Right ventricle myocardium superior (tissue), 1 donor: Measurements from ENCODE around the gene GRID1. TPM values are rescaled to one million over a fixed set of nuclear protein-coding genes. Genes with fewer than 3 reads are reported as not detected.
A peak's percentile ranks its signal among the peaks of the same experiment; 100 is the strongest.

Experiments
- ATAC-seq: fragments of 200-7000 bp; cut with Tn5 transposase; one replicate; pipeline ENCODE4 v1.9.1; 2020; ENCODE audit warnings: mild to moderate bottlenecking; ENCODE audit not compliant: poor library complexity
- DNase-seq: peaks from one replicate; pipeline ENCODE4 v3.0.0-alpha.2; 2020
- intact Hi-C: fragments of 100-400 bp; cut with DNase I; formaldehyde crosslinking; loops from one replicate; pipeline ENCODE4 v1.11.2; 2022
- total RNA-seq: library from RNA; stranded (reverse); fragmentation: NEBNext Ultra II Directional; extraction: Animal tissue kit (Norgen Biotek cat#: 25700); gene quantifications from one replicate; pipeline ENCODE4 v1.2.1, GENCODE V29; 2021
- donor health status: DM: no; HTN: yes; CAD: no; lungs with severe emphysema.

GRID1 gene
- total RNA-seq, 1 donor from 2014 or later = 1.1 TPM

GRCh38 chr10:86066696-86067095, 299.9 kb downstream of the GRID1 start:
- ATAC-seq (no peak), DNase-seq (no peak)
- intact Hi-C loops = no loop called here

- intact Hi-C loops = no loop called here
- no peak for DNase-seq
- no peak for ATAC-seq
Measured at GRCh38 chr10:86065711-86066251, 300.8 kb downstream of the GRID1 start.

- ATAC-seq = no peak
- DNase-seq = no peak
Measured at GRCh38 chr10:86064931-86065662, 301.5 kb downstream of the GRID1 start.

GRCh38 chr10:86064219-86064618, 302.4 kb downstream of the GRID1 start:
- intact Hi-C loops = no loop called here
- ATAC-seq (no peak), DNase-seq (no peak)

More at GRCh38 chr10:86064931-86065662, 301.5 kb downstream of the GRID1 start:
- intact Hi-C loops = no loop called here

- intact Hi-C loops = no loop called here
- no peak for ATAC-seq
- DNase-seq = no peak
Measured at GRCh38 chr10:86063341-86063740, 303.3 kb downstream of the GRID1 start.

GRCh38 chr10:86062647-86063145, 303.9 kb downstream of the GRID1 start:
- ATAC-seq (no peak), DNase-seq (no peak)
- intact Hi-C loops = no loop called here

GRCh38 chr10:86062198-86062550, 304.4 kb downstream of the GRID1 start:
- DNase-seq (no peak), ATAC-seq (no peak)
- intact Hi-C loops = no loop called here

- intact Hi-C loops = no loop called here
Measured at GRCh38 chr10:86061278-86062197, 305.1 kb downstream of the GRID1 start.

GRCh38 chr10:86060386-86061277, 306.0 kb downstream of the GRID1 start:
- ATAC-seq = no peak
- intact Hi-C loops = no loop called here
- DNase-seq = no peak

More at GRCh38 chr10:86061278-86062197, 305.1 kb downstream of the GRID1 start:
- DNase-seq = no peak
- no peak for ATAC-seq

GRCh38 chr10:86059892-86060291, 306.7 kb downstream of the GRID1 start:
- ATAC-seq (no peak), DNase-seq (no peak)
- intact Hi-C loops = no loop called here

- DNase-seq = no peak
- intact Hi-C loops = no loop called here
Measured at GRCh38 chr10:86058964-86059363, 307.6 kb downstream of the GRID1 start.

GRCh38 chr10:86057708-86058107, 308.9 kb downstream of the GRID1 start:
- peak; percentile 77 for ATAC-seq

More at GRCh38 chr10:86058964-86059363, 307.6 kb downstream of the GRID1 start:
- no peak for ATAC-seq

GRCh38 chr10:86056672-86057071, 309.9 kb downstream of the GRID1 start:
- DNase-seq (no peak), ATAC-seq (no peak)
- intact Hi-C loops = no loop called here

More at GRCh38 chr10:86057708-86058107, 308.9 kb downstream of the GRID1 start:
- DNase-seq = no peak
- intact Hi-C loops = no loop called here

GRCh38 chr10:86055928-86056327, 310.7 kb downstream of the GRID1 start:
- ATAC-seq = no peak
- DNase-seq = no peak
- intact Hi-C loops = no loop called here

- intact Hi-C loops = no loop called here
- DNase-seq (no peak), ATAC-seq (no peak)
Measured at GRCh38 chr10:86053675-86054074, 312.9 kb downstream of the GRID1 start.

GRCh38 chr10:86051586-86051985, 315.0 kb downstream of the GRID1 start:
- DNase-seq = no peak
- intact Hi-C loops = no loop called here

GRCh38 chr10:86049442-86049841, 317.2 kb downstream of the GRID1 start:
- DNase-seq = no peak
- ATAC-seq = peak; percentile 77
- intact Hi-C loops = no loop called here

More at GRCh38 chr10:86051586-86051985, 315.0 kb downstream of the GRID1 start:
- ATAC-seq = no peak

- peak; percentile 43 for ATAC-seq
- intact Hi-C loops = no loop called here
- no peak for DNase-seq
Measured at GRCh38 chr10:86048973-86049372, 317.6 kb downstream of the GRID1 start.
